Measurements from ENCODE around the gene GGCX. TPM values are rescaled to one million over a fixed set of nuclear protein-coding genes. Genes with fewer than 3 reads are reported as not detected.

Gene GGCX
- total and polyA plus RNA-seq, 2 of the 13 experiments (the other 11 are each of a cell fraction or from before 2014, with no cell fraction given) = 72.5 to 103 TPM

DNA sequence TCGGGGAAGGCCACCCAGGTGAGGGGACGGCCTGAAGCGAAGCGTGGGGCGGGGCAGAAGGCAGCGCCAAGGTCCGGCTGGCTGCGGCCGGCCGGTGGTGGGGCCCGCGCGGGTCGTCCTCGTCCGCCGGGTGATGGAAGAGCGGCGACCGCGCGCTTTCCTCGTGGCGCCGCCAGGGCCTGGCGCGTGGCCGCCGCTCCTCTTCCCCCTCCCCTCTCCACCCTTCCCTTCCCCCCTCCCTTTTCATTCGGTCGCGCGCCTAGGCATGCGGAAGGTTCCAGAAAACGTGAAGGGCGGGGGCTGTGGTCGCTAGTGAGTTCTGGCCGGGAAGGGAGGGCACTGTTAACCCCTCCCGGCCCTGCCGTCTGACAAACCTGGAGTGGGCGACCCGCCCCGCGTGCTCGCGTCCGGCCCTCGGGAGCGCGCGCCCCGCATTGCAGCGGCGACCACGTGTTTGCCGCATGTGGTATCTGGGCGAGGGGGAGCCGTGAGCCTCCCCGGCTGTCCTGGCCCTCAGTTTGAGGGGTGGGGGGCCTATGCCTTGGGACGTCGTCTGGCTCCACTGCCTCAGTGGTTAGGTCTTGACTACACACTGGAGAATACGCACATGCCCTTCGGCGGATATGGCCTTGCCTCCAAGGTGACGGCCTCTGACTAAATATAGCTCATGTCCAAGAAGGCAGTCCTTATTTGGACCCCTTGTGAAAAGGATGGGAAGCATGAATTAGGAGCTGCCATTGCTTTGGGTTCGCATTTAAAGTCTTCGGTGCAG is 21.7 kb downstream of the GGCX start (continued):
- TF ChIP-seq SKI (IDR thresholded peaks at IDR 0.05; ENCODE audit: partially characterized antibody) = no peak
- TF ChIP-seq ZBTB49 (CRISPR knock-in tag; IDR thresholded peaks at IDR 0.05; ENCODE audit: borderline replicate concordance) = no peak
- TF ChIP-seq, protein P1, sequence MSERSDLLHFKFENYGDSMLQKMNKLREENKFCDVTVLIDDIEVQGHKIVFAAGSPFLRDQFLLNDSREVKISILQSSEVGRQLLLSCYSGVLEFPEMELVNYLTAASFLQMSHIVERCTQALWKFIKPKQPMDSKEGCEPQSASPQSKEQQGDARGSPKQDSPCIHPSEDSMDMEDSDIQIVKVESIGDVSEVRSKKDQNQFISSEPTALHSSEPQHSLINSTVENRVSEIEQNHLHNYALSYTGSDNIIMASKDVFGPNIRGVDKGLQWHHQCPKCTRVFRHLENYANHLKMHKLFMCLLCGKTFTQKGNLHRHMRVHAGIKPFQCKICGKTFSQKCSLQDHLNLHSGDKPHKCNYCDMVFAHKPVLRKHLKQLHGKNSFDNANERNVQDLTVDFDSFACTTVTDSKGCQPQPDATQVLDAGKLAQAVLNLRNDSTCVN (CRISPR knock-in tag; IDR thresholded peaks at IDR 0.05; ENCODE audit: borderline replicate concordance) = peak; percentile 87
- 0 out of 2 replicates have a peak, but pooled peaks have one; percentile 97 for TF ChIP-seq RNF219 (CRISPR knock-in tag; IDR thresholded peaks at IDR 0.05)
- TF ChIP-seq AHDC1 (CRISPR knock-in tag; IDR thresholded peaks at IDR 0.05; ENCODE audit: borderline replicate concordance) = 0 out of 2 replicates have a peak, but pooled peaks have one; percentile 16
- TF ChIP-seq RFX1 (IDR thresholded peaks at IDR 0.05) = no peak
- TF ChIP-seq ARID4A (CRISPR knock-in tag; IDR thresholded peaks at IDR 0.05; ENCODE audit: borderline replicate concordance) = peak; percentile 95
- peak; percentile 68; the same call in 1 of the 2 replicates for TF ChIP-seq ZNF432 (CRISPR knock-in tag; IDR thresholded peaks at IDR 0.05; ENCODE audit: borderline replicate concordance)
- TF ChIP-seq SNAPC5 (CRISPR knock-in tag; IDR thresholded peaks at IDR 0.05; ENCODE audit: borderline replicate concordance) = no peak; the same call in 1 of the 2 replicates
- TF ChIP-seq ZNF841 (CRISPR knock-in tag; IDR thresholded peaks at IDR 0.05; ENCODE audit: borderline replicate concordance) = no peak; the same call in 1 of the 2 replicates

Measured in HepG2 (cell line).